ENCODE measurements around the gene SLC44A1.
"Not testable (repeated sequence)": the region's sequence is repeated elsewhere in the genome, so short reads cannot be mapped to it uniquely, and the experiment has no call there.

SLC44A1 gene

GRCh38 chr9:105242557-105242956 lies 1.9 kb upstream of the SLC44A1 start:
- no peak for DNase-seq (ENCODE audit: low read depth in 2 of 2)

DNA sequence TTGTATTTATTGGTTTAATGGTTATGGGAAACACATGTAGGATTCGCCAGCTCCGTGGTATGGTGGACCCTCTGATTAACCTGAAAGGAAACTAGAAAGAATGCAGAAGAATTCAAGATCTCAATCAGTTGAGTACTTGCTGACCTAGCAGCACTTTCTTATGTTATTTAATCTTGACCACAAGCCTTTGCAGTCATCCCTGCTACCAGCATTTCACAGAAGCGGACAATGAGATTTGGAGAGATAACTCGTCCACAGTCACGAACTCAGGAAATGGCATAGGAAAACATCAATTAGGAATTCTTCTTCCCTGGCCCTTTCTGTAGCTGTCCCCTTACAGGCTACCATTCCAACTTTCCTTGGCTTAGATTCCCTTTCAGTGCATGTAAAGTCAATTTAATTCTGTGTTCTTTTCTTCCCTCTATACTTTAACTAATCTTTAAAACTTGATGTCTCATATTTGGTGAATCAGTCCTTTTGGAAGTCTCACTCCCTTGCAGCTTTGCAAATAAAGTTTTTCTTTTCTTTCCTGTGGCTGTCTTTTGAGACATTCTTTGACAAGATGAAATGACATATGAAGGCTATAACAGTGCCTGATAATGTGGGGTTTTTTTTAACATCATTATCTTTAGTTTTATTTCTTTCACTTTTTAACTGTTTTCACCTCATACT lies 1.3 kb upstream of the SLC44A1 start:
- DNase-seq (ENCODE audit: low read depth in 2 of 2), result no peak

DNA sequence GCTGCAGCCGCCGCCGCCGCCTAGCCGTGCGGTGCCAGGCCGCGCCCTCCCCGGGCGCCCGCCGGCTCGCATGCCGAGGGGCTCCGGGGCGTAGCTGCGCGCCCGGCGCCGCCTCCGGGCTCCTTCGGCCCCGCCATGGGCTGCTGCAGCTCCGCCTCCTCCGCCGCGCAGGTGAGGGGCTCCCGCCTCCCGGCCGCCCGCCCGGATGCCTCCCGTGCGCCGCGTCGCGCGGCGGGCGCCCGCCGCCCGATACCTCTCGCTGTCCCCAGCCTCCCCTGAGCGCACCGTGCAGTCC lies 230 bp downstream of the SLC44A1 start:
- DNase-seq (ENCODE audit: low read depth in 2 of 2), result no peak

GRCh38 chr9:105245029-105245890 lies 809 bp downstream of the SLC44A1 start:
- peak in 1 of 2 donors; percentile 6 for DNase-seq (ENCODE audit: low read depth in 2 of 2)

- no peak for DNase-seq (ENCODE audit: low read depth in 2 of 2)
Measured at GRCh38 chr9:105245891-105246161, 1.4 kb downstream of the SLC44A1 start.

- no peak for DNase-seq (ENCODE audit: low read depth in 2 of 2)
Measured at GRCh38 chr9:105246656-105247173, 2.3 kb downstream of the SLC44A1 start.

DNA sequence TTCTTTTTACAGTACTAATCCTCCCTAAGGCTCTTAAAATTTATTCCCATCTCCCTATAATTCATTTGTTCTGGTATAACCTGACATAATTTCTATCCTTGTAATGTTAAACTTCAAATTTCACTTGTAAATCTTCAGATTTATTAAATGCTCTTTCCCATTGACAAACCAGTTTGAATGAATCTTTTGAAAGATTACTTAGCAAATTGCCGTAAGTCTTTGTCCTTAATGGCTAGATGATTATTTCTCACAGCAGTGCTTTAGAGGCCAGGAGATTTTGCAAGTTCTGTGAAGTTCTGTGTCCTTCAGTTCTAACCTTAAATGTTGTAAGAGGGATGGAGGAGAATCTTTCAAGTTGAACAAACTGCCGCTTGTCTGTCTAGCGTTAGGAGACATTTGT lies 4.2 kb downstream of the SLC44A1 start:
- no peak for DNase-seq (ENCODE audit: low read depth in 2 of 2)

DNA sequence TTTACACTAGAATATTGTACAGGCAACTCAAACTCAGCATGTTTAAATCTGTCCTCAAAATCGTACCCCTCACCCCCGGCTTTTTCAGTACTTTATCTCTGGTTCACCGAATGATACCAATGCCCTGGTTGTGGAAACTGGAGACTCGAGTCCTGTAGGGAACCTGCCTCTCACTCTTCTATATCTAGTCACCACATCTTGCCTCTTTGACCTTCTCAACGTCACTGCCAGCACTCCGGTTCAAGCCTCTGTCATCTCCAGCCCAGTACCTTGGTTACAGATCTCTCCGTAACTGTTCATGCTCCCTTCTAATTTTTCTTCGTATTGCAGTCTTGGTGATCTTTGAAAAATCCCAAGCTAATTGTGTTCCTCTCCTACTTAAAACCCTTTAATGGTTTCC lies 6.7 kb downstream of the SLC44A1 start:
- no peak for DNase-seq (ENCODE audit: low read depth in 2 of 2)

DNA sequence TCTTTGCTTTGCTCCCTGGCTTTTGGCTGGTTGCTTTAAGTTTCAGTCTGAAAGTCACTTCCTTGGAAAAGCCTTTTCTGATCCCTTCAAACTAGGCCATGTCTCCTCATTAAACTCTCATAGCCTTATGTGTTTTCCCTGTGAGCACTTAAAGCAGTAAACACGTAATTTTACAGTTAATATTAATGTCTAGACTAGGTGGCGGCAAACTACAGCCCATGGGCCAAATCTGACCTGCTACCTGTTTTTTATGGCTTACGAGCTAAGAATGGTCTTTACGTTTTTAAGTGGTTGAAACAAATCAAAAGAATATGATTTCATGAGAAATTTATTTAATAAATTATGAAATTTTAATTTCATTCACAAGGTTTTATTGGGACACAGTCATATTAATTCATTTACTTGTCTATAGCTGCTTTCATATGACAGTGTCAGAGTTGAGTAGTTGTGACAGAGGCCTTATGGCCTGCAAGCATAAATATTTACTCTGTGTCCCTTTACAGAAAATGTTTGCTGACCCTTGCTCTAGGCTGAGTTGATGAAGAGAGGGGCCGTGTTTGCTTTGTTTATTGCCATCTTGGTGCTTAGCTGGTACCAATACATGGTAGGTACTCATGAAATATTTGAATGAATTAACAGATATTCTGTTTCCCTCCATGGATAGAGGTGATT lies 7.4 kb downstream of the SLC44A1 start:
- DNase-seq (ENCODE audit: low read depth in 2 of 2), result no peak

- no peak for DNase-seq (ENCODE audit: low read depth in 2 of 2)
Measured at GRCh38 chr9:105252405-105252756, 7.9 kb downstream of the SLC44A1 start.

- no peak for DNase-seq (ENCODE audit: low read depth in 2 of 2)
Measured at GRCh38 chr9:105254226-105254625, 9.8 kb downstream of the SLC44A1 start.

DNA sequence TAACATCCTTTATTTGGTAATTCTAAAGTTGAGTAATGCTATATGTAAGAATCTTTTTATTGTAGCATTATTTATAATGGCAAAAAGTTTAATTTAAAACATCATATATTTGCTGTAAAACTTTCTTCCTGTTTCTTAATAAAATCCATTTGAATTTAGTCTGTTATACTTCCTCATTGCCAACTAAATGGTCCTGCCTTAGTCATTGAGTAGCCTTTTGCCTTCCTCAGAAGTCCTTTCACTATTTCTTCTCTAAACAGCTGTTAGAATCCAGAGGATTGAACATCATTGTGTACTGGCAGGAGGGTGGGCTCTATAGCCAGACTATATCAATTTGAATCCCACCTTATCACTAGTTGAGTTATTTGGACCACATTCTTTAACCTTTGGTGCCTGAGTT lies 11.0 kb downstream of the SLC44A1 start:
- no peak for DNase-seq (ENCODE audit: low read depth in 2 of 2)

- DNase-seq (ENCODE audit: low read depth in 2 of 2), result not testable (repeated sequence)
Measured at GRCh38 chr9:105256569-105256968, 12.1 kb downstream of the SLC44A1 start.

DNA sequence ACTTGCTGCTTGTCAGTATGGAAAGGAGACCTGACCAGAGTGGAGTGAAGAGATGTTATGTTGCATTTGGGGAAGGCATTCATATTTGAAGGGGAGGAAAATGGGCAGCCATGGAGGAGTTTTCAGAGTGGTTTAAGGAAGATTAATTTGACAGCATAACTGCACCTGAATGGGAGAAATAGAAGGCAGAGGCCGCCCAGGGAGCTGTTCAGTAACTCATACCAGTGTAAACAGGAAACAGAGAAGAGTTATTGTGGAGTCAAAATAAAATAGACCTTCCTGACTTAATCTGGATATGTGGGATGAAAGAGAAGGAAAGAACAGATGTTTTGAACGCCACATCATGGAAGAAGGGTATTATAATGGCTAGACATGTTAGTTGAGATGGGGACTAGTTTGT lies 13.4 kb downstream of the SLC44A1 start:
- no peak for DNase-seq (ENCODE audit: low read depth in 2 of 2)

GRCh38 chr9:105258225-105258737 lies 13.8 kb downstream of the SLC44A1 start:
- DNase-seq (ENCODE audit: low read depth in 2 of 2), result no peak

- no peak for DNase-seq (ENCODE audit: low read depth in 2 of 2)
Measured at GRCh38 chr9:105259274-105259673, 14.8 kb downstream of the SLC44A1 start.

DNA sequence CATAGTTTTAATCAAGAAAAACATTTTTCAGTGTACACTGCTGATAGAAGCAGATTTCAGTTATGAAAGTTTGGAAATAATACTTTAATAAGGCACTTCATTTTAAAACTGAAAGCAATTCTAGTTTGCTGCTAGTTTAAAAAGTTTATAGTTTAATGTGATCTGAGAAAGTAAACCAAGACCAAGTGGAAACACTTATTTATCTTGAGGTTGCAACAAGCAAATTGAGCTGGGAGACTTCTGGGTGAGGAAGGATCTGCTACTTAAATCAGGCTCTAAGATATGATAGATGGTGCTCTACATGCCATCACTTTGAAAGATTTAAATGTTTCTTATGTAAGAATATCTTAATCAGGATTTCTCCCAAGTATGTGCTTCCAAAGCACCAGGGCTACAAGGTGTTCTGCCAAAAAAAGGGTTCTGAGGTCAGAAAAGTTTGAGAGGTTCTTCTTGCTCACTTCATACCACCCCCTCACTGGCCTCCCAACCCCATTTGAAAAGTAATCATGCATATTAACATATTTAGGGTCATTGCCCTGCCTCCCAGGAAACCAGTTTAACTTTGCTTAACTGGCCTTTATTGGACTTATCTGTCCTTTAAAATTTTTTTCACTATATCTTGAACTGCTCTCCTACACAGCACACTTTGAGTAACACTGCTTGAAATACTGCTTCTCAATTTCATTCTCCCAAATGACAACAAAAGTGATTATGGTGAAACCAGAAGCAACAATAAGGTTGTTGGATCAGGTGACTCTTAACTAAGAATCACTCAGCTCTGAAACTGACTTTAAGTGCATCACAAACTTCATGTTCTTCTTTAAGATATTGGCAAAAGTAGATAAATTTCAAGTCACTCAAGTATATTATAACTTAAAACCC lies 15.5 kb downstream of the SLC44A1 start:
- DNase-seq (ENCODE audit: low read depth in 2 of 2), result no peak

- no peak for DNase-seq (ENCODE audit: low read depth in 2 of 2)
Measured at GRCh38 chr9:105262497-105262896, 18.0 kb downstream of the SLC44A1 start.

DNA sequence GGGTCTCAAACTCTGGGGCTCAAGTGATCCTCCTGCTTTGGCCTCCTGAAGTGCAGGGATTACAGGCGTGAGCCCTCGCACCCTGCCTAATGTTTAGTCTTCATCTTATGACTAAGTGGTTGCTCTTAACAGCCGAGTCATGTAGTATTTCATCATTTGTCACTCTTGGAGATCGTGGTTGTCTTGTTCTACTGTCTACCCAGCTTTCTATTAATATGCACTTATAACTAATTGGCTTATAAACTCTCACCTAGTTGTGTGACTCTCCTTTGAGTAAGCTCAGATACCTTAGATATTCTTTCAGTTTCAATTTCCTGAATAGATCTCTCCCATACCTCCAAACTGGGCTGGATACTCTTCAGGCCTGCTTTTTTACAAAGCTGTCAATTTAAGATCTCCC lies 19.9 kb downstream of the SLC44A1 start:
- no peak for DNase-seq (ENCODE audit: low read depth in 2 of 2)

- DNase-seq (ENCODE audit: low read depth in 2 of 2), result not testable (repeated sequence)
Measured at GRCh38 chr9:105268254-105268653, 23.8 kb downstream of the SLC44A1 start.

DNA sequence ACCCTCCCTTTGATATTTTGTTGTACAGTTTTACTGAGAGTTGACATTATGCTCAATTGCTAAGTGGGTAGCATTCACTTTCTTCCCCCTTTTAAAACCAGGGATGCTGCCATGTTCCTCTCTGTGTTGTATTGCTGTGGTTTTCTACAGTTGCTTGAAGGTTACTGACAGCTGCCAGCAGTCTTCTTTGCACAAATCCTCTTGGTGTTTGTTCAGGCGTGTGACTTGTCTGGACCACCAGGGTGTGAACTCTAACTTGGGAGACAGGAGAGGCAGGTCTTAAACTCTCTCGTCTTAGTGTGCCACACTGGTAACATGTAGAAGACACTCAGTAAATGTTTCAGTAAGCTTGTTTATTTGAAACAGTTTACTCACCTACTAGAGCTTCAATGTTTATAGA lies 25.1 kb downstream of the SLC44A1 start:
- no peak for DNase-seq (ENCODE audit: low read depth in 2 of 2)

DNA sequence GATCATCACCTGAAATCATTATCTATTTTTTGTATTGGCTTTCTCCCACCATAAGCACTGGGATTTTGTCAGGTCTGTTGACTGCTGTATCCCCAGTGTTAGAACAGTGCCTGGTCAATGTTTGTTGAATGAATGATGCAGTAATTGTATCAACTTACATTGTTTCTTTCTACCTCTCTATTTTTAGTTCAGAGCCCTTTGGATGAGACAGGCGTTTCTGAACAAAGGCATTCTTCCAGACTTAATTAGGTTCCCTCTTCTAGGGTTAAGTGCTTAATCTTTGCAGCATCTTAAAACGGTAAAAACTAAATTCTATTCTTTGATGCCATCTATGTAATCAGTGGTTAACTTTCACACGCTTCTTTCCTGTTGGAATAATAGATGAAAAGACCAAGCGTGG lies 26.3 kb downstream of the SLC44A1 start:
- no peak for DNase-seq (ENCODE audit: low read depth in 2 of 2)
